Adrenal gland (tissue), 12 donors: ENCODE data around the gene RRM2. TPM values are rescaled to one million over a fixed set of nuclear protein-coding genes. Genes with fewer than 3 reads are reported as not detected.

ENCODE experiments used
- DNase-seq, 7 donors: peaks; one replicate each; pipeline ENCODE4 v3.0.0-alpha.2; 2019 to 2020
- H3K27ac ChIP-seq, 5 donors: fragments of 200-600 bp; sonication (generic) in 4 of 5; 1 replicate in 3 of 5; 2 replicates in 2 of 5; pipeline versions ENCODE4 v1.5.1 to v1.8.0; 2016 to 2020; ENCODE audit warnings: mild to moderate bottlenecking in 1 of 5
- H3K27me3 ChIP-seq: fragments of 200-600 bp; 2 replicates; pipeline ENCODE4 v1.8.0; 2021
- H3K36me3 ChIP-seq, 2 donors: fragments of 200-600 bp; replicated peaks in 1 of 2; 1 replicate in 1 of 2; 2 replicates in 1 of 2; pipeline versions ENCODE4 v1.5.1 to v1.8.0; 2018 to 2022
- H3K4me1 ChIP-seq, 2 donors: fragments of 200-600 bp; replicated peaks in 1 of 2; 1 replicate in 1 of 2; 2 replicates in 1 of 2; pipeline versions ENCODE4 v1.5.1 to v1.8.0; 2018 to 2021
- H3K4me3 ChIP-seq, 4 donors: fragments of 200-600 bp; sonication (generic) in 3 of 4; one replicate each; pipeline ENCODE4 v1.5.1; 2016 to 2018
- H3K9me3 ChIP-seq, 3 donors: fragments of 200-600 bp; sonication (generic) in 1 of 3; replicated peaks in 1 of 3; 1 replicate in 2 of 3; 2 replicates in 1 of 3; pipeline versions ENCODE4 v1.5.1 to v1.8.0; 2016 to 2021
- POLR2A ChIP-seq, 2 donors: fragments of 450-650 bp; IDR thresholded peaks; one replicate each; pipeline ENCODE4 v1.6.1; 2017; ENCODE audit warnings: antibody characterized with exemption in 2 of 2, mild to moderate bottlenecking in 2 of 2, moderate library complexity in 1 of 2
- WGBS, 4 donors: extraction: QIAGEN DNeasy Blood & Tissue Kit in 2 of 4; methylation state at CpG; one replicate each; pipeline versions ENCODE4 v1.1.5 to v1.1.7; 2013 to 2017; 5-methylcytosine and 5-hydroxymethylcytosine counted together
- intact Hi-C, 2 donors: fragments of 100-400 bp; cut with DNase I; formaldehyde crosslinking; loops; one replicate each; pipeline versions ENCODE4 v1.14.1 to v1.15.0; 2022 to 2023
- polyA plus RNA-seq, 3 donors: library from polyadenylated mRNA; stranded (reverse); fragments of 200-250 nt in 2 of 3; fragments of 350-450 nt in 1 of 3; fragmentation: Illumina TruSeq in 1 of 3; extraction: RNeasy Lipid Tissue Mini Kit (QIAGEN cat#74804) in 1 of 3; gene quantifications; one replicate each; pipeline ENCODE4 v1.2.3, GENCODE V29; 2013 to 2014
- total RNA-seq, 9 donors: library from RNA; depleted of rRNA in 4 of 9; stranded (reverse); fragments of >200 nt in 4 of 9; fragments of 120-200 nt in 1 of 9; fragmentation: NEBNext Ultra II Directional in 1 of 9; extraction: Animal tissue kit (Norgen Biotek cat#: 25700) in 1 of 9; gene quantifications; one replicate each; pipeline versions ENCODE4 v1.1.0 to v1.2.4, GENCODE V29; 2013 to 2023
- TF ChIP-seq, protein P1 (sequence below), 6 experiments: fragments of 450-650 bp in 4 of 6; fragments of 200-600 bp in 2 of 6; sonication (generic) in 1 of 6; IDR thresholded peaks; 1 replicate in 5 of 6; 2 replicates in 1 of 6; pipeline versions ENCODE4 v1.5.1 to v1.8.0; 2016 to 2021; ENCODE audit warnings: antibody characterized with exemption in 6 of 6, mild to moderate bottlenecking in 2 of 6, moderate library complexity in 1 of 6
- donor health status: healthy with polysubstance abuse.
- donor health status: Bipolar disorder and iron deficiency.
- donor health status: DM: yes; HTN: yes; CAD: no.
- donor health status: DM: no; HTN: no; CAD: no.
- donor health status: DM: no; HTN: no; CAD: no.
- donor health status: DM: yes; HTN: yes; CAD: no.

The RRM2 gene
- total and polyA plus RNA-seq, 12 donors, result 0.67 to 22.3 (median 3.8) TPM

GRCh38 chr2:10125842-10126631, 3.5 kb downstream of the RRM2 start:
- no peak overlapping the region for H3K4me3 ChIP-seq
- H3K27ac ChIP-seq, result no peak overlapping the region
- peaks cover 6 to 21% of the 10 kb centered on the region in 2 donors for H3K4me1 ChIP-seq
- H3K9me3 ChIP-seq, result no peaks in the 10 kb centered on the region
- WGBS, 4 donors, result 79 to 90% (median 90%) methylated on average over 6 of the region's 6 CpGs
- TF ChIP-seq, protein P1, sequence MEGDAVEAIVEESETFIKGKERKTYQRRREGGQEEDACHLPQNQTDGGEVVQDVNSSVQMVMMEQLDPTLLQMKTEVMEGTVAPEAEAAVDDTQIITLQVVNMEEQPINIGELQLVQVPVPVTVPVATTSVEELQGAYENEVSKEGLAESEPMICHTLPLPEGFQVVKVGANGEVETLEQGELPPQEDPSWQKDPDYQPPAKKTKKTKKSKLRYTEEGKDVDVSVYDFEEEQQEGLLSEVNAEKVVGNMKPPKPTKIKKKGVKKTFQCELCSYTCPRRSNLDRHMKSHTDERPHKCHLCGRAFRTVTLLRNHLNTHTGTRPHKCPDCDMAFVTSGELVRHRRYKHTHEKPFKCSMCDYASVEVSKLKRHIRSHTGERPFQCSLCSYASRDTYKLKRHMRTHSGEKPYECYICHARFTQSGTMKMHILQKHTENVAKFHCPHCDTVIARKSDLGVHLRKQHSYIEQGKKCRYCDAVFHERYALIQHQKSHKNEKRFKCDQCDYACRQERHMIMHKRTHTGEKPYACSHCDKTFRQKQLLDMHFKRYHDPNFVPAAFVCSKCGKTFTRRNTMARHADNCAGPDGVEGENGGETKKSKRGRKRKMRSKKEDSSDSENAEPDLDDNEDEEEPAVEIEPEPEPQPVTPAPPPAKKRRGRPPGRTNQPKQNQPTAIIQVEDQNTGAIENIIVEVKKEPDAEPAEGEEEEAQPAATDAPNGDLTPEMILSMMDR (IDR thresholded peaks at IDR 0.05), result no peak
- no peak for TF ChIP-seq POLR2A (IDR thresholded peaks at IDR 0.05)
- no peaks in the 10 kb centered on the region for H3K36me3 ChIP-seq
- intact Hi-C loops, result loop anchor here (2.0 to 10.0 kb wide), 3 partner anchors 309 to 539 kb away; no protein-coding TSS in a partner anchor
- DNase-seq, result no peak
- peaks cover 11% of the 10 kb centered on the region for H3K27me3 ChIP-seq

DNA sequence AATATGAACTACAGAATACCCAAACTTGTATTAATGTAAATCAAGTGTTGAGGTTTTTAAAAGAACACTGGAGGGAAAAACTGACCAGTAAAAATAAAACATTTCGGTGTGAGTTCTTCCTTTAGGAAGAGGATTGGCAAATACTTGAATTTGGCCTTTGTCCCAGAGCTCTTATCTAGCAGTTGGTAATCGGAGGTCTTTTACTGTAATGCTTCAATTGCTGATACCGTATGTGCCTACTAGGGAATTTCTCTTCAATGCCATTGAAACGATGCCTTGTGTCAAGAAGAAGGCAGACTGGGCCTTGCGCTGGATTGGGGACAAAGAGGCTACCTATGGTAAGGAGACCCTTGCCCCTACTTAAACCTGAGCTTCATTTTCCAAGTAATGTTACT, 4.1 kb downstream of the RRM2 start:
- Histone ChIP-seq H3K9me3 (no peaks in the 10 kb centered on the region), H3K27ac (no peak overlapping the region), H3K4me1 (peaks cover 6 to 19% of the 10 kb centered on the region in 2 donors), H3K27me3 (peaks cover 11% of the 10 kb centered on the region), H3K36me3 (no peaks in the 10 kb centered on the region), H3K4me3 (no peak overlapping the region)
- intact Hi-C loops, result loop anchor here (5.0 to 10.0 kb wide), 2 partner anchors 311 to 538 kb away; no protein-coding TSS in a partner anchor
- WGBS, 4 donors, result 22 to 29% (median 25%) methylated on average over 5 of the region's 5 CpGs
- no peak for TF ChIP-seq POLR2A (IDR thresholded peaks at IDR 0.05)
- TF ChIP-seq, protein P1 (IDR thresholded peaks at IDR 0.05), result no peak
- peak in 4 of 7 donors; percentile 46 to 65 (median 56) for DNase-seq

DNA sequence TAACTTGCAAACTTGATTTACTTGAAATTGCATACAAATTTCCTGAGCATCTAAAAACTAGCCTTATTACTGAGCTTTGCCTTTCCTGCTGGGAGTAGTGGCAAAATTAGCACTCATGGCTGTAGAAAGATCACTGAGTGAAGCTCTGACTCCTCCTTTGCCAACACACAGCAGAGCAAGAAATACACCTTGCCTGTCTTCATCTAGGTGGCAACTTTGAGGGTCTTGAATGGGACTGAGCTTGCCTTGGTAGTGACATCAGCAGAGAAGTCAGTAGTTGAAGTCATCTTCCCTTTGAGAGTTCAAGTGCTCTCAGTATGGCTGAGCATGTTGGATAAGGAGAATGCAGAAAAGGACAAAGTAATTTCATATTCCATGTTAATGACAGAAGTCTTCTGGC, 5.9 kb downstream of the RRM2 start:
- Histone ChIP-seq H3K4me1 (peaks cover 0 to 3% of the 10 kb centered on the region in 2 donors), H3K9me3 (no peaks in the 10 kb centered on the region), H3K36me3 (no peaks in the 10 kb centered on the region), H3K4me3 (no peak overlapping the region), H3K27me3 (peaks cover 2% of the 10 kb centered on the region), H3K27ac (no peak overlapping the region)
- intact Hi-C loops, result loop anchor here (5.0 to 10.0 kb wide), 2 partner anchors 309 to 536 kb away; no protein-coding TSS in a partner anchor
- TF ChIP-seq, protein P1 (IDR thresholded peaks at IDR 0.05), result no peak
- TF ChIP-seq POLR2A (IDR thresholded peaks at IDR 0.05), result no peak
- no peak for DNase-seq

- 92 to 94% (median 94%) methylated on average over 3 of the region's 3 CpGs for WGBS, 4 donors
- Histone ChIP-seq H3K27me3 (no peaks in the 10 kb centered on the region), H3K36me3 (no peaks in the 10 kb centered on the region), H3K9me3 (no peaks in the 10 kb centered on the region), H3K4me3 (no peak overlapping the region), H3K27ac (no peak overlapping the region), H3K4me1 (no peaks in the 10 kb centered on the region)
- TF ChIP-seq POLR2A (IDR thresholded peaks at IDR 0.05), result no peak
- TF ChIP-seq, protein P1 (IDR thresholded peaks at IDR 0.05), result no peak
- DNase-seq, result no peak
- intact Hi-C loops, result loop anchor here (5.0 to 10.0 kb wide), 2 partner anchors 308 to 535 kb away; no protein-coding TSS in a partner anchor
Observed at GRCh38 chr2:10129490-10129889, 7.0 kb downstream of the RRM2 start.
